Endothelial cell of umbilical vein (primary cell): Measurements from ENCODE around the gene SP140L. TPM values are rescaled to one million over a fixed set of nuclear protein-coding genes. Genes with fewer than 3 reads are reported as not detected.

ENCODE experiments used
- BruUV-seq: library from RNA; stranded (reverse); fragments of 400-500 nt; replicated peaks from 2 replicates; lab custom pipeline; 2021; lab: Mats Ljungman, UMichigan
- CTCF ChIA-PET: fragments of 300-600, 350-600 bp; sonication (Branson Sonifier 250); formaldehyde crosslinking; loops from one replicate; lab custom pipeline; 2021; ENCODE audit warnings: antibody characterized with exemption, inconsistent platforms; lab: Charles Lee
- POLR2A ChIA-PET: fragments of 300-600, 350-600 bp; sonication (Branson Sonifier 250); formaldehyde crosslinking; loops from one replicate; lab custom pipeline; 2021; ENCODE audit warnings: antibody characterized with exemption, inconsistent platforms; lab: Charles Lee
- DNase-seq: peaks from one replicate; pipeline ENCODE4 v3.0.0-alpha.2; 2011; ENCODE audit warnings: low read depth, low spot score
- FAIRE-seq: peaks from 2 replicates; lab custom pipeline; 2011; peaks lifted over from hg19 to GRCh38; lab: Jason Lieb, UNC
- H2AFZ ChIP-seq: 2 replicates; pipeline ENCODE4 v1.6.0; 2012; ENCODE audit warnings: low read depth, low read length, control low read depth, inconsistent platforms
- H3K27ac ChIP-seq: 2 replicates; pipeline ENCODE4 v1.5.1; 2011; ENCODE audit warnings: low read depth, mild to moderate bottlenecking, control low read depth, low read length, moderate library complexity; ENCODE audit not compliant: insufficient read depth
- H3K27me3 ChIP-seq, 2 experiments: 2 replicates each; pipeline versions ENCODE4 v1.6.0 to v1.6.1; 2011; ENCODE audit warnings: low read length in 2 of 2, mixed read lengths in 1 of 2; ENCODE audit not compliant: control insufficient read depth in 2 of 2, insufficient read depth in 2 of 2
- H3K36me3 ChIP-seq, 2 experiments: 2 replicates in 1 of 2; 3 replicates in 1 of 2; pipeline ENCODE4 v1.5.1; 2011; ENCODE audit warnings: low read length in 2 of 2, mild to moderate bottlenecking in 1 of 2, moderate library complexity in 1 of 2; ENCODE audit not compliant: control insufficient read depth in 2 of 2, insufficient read depth in 2 of 2; ENCODE audit errors: extremely low read depth in 1 of 2
- H3K4me1 ChIP-seq: 3 replicates; pipeline ENCODE4 v1.5.1; 2011; ENCODE audit warnings: mild to moderate bottlenecking, low read length; ENCODE audit not compliant: control insufficient read depth, insufficient read depth; ENCODE audit errors: extremely low read depth
- H3K4me2 ChIP-seq: 2 replicates; pipeline ENCODE4 v1.6.1; 2011; ENCODE audit warnings: low read length, control low read depth, mixed read lengths; ENCODE audit not compliant: insufficient read depth
- H3K4me3 ChIP-seq, 3 experiments: fragments of 200-600 bp in 1 of 3; sonication (generic), shearing (Covaris generic) in 1 of 3; replicated peaks in 1 of 3; 2 replicates each; pipeline ENCODE4 v1.5.1; 2011 to 2016; ENCODE audit warnings: control low read depth in 3 of 3, low read length in 3 of 3, mild to moderate bottlenecking in 2 of 3, inconsistent platforms in 1 of 3, low read depth in 1 of 3, moderate library complexity in 1 of 3; ENCODE audit not compliant: insufficient read depth in 1 of 3
- H3K79me2 ChIP-seq: 2 replicates; pipeline ENCODE4 v1.6.0; 2012; ENCODE audit warnings: low read length, inconsistent platforms; ENCODE audit not compliant: control insufficient read depth, insufficient read depth
- H3K9ac ChIP-seq: replicated peaks from 2 replicates; pipeline ENCODE3; 2011; ENCODE audit warnings: low read length, control low read depth; ENCODE audit not compliant: insufficient read depth; ENCODE audit errors: extremely low read depth
- H3K9me1 ChIP-seq: replicated peaks from 3 replicates; pipeline ENCODE4 v1.6.0; 2011; ENCODE audit warnings: mild to moderate bottlenecking, low read length; ENCODE audit not compliant: control insufficient read depth, insufficient read depth; ENCODE audit errors: extremely low read depth
- H3K9me3 ChIP-seq: replicated peaks from 2 replicates; pipeline ENCODE4 v1.5.1; 2012; ENCODE audit warnings: low read length, inconsistent platforms; ENCODE audit not compliant: control insufficient read depth, insufficient read depth
- H4K20me1 ChIP-seq: replicated peaks from 2 replicates; pipeline ENCODE3; 2011; ENCODE audit warnings: mild to moderate bottlenecking, low read length; ENCODE audit not compliant: control insufficient read depth, insufficient read depth; ENCODE audit errors: extremely low read depth
- CTCF ChIP-seq, 2 donors: IDR thresholded peaks; 1 replicate in 1 of 2; 2 replicates in 1 of 2; pipeline ENCODE4 v1.5.1; 2011; ENCODE audit warnings: low read length in 2 of 2, mild to moderate bottlenecking in 2 of 2, moderate library complexity in 2 of 2, control low read depth in 1 of 2, inconsistent platforms in 1 of 2, low read depth in 1 of 2; ENCODE audit not compliant: insufficient read depth in 1 of 2; ENCODE audit errors: extremely low read depth in 1 of 2
- EZH2 ChIP-seq: IDR thresholded peaks from 2 replicates; pipeline ENCODE4 v1.6.1; 2012; ENCODE audit warnings: borderline replicate concordance, low read depth, mild to moderate bottlenecking, moderate library complexity, low read length, inconsistent platforms; ENCODE audit not compliant: severe bottlenecking
- GATA2 ChIP-seq: IDR thresholded peaks from 2 replicates; pipeline ENCODE4 v1.7.0; 2011; ENCODE audit warnings: low read depth, mild to moderate bottlenecking, moderate library complexity, mixed read lengths, low read length; ENCODE audit not compliant: insufficient read length, insufficient read depth
- dilution Hi-C: fragments of 300-500 bp; cut with MboI; formaldehyde crosslinking; loops from one replicate; pipeline ENCODE4 v1.15.0; 2019; ENCODE audit warnings: low sequenced_read_pairs; ENCODE audit not compliant: extremely low pct_ligation_motif_present
- intact Hi-C: fragments of 100-400 bp; cut with micrococcal nuclease; formaldehyde crosslinking; loops from one replicate; pipeline ENCODE4 v1.10.0; 2022
- polyA plus RNA-seq, 4 experiments: library from polyadenylated mRNA; depleted of rRNA in 3 of 4; stranded (reverse) in 3 of 4; unstranded in 1 of 4; fragments of >200 nt; gene quantifications; 2 replicates each; pipeline versions ENCODE4 v1.2.1 to v1.2.3, GENCODE V29; 2011 to 2012; ENCODE audit warnings: missing spikeins in 1 of 4
- total RNA-seq: library from RNA; stranded (reverse); gene quantifications from 2 replicates; pipeline ENCODE4 v1.2.3, GENCODE V29; 2021

Gene SP140L
- total and polyA plus RNA-seq, 2 donors (not counting 3 experiments of a cell fraction or from before 2014, with no cell fraction given) = 16.0 to 27.3 TPM

DNA sequence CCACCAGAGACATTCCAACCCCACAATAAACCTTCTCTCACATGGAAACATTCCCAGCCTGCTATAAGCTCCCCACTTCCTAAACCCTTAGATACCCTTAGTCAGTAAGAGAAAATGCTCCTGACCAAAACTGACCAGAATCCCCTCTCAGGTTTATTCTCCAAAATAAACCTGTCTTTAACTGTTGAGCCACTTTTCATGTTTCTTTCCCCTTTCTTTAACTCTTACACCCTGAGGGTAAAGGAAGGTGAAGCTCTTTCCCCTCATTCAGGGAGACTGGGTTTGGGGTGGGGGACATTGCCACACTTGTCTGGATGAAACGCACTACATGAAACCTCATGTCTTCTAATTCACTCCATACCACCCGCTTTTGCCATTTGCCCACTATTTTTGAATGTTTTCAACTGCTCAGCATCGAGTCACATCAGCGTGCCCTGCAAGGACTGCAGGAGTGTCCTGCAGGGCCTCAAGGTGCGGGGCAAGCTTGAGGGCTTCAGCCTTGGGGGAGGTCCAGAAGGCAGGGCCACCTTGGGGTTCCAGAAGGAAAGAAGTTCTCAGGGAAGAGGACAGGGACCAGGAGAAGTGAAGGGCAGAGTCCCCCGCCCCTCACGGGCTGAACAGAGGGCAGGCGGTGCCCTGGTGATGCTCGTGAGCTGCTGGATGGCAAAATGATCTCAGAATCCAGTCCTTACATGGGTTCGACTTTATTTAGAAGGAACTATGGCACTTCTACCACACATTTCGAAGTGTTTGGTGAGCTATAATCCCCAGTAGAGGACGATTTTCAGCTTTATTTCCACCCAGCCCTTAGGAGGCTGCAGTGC, 4.2 kb upstream of the SP140L start:
- ChIA-PET POLR2A (no interaction called here), CTCF (no interaction called here)
- Histone ChIP-seq H3K4me1 (peaks cover 12% of the 10 kb centered on the region), H3K27ac (no peak overlapping the region), H3K27me3 (no peaks in the 10 kb centered on the region), H3K36me3 (no peaks in the 10 kb centered on the region), H3K4me2 (no peak overlapping the region), H3K9ac (no peak overlapping the region), H3K9me1 (no peaks in the 10 kb centered on the region), H3K4me3 (no peak overlapping the region), H3K79me2 (peaks cover 2% of the 10 kb centered on the region), H4K20me1 (no peaks in the 10 kb centered on the region), H2AFZ (no peak overlapping the region), H3K9me3 (no peaks in the 10 kb centered on the region)
- no TSS peak for BruUV-seq
- FAIRE-seq (no peak), DNase-seq (no peak)
- dilution Hi-C loops = no loop called here
- intact Hi-C loops = no loop called here
- TF ChIP-seq GATA2 (no peak), CTCF (IDR thresholded peaks at IDR 0.05; ENCODE audit: extremely low read depth in 1 of 2, insufficient read depth in 1 of 2, low read depth in 1 of 2, low read length in 2 of 2) (peak in 1 of 2 donors; percentile 16)

GRCh38 chr2:230323385-230324106, 3.4 kb upstream of the SP140L start:
- H3K27ac ChIP-seq = no peak overlapping the region
- H3K27me3 ChIP-seq = no peaks in the 10 kb centered on the region
- no peaks in the 10 kb centered on the region for H3K9me1 ChIP-seq
- dilution Hi-C loops = no loop called here
- CTCF ChIA-PET = no interaction called here
- no peak overlapping the region for H3K9ac ChIP-seq
- POLR2A ChIA-PET = no interaction called here
- no peak for FAIRE-seq
- no peaks in the 10 kb centered on the region for H3K36me3 ChIP-seq
- H3K79me2 ChIP-seq = peaks cover 5% of the 10 kb centered on the region
- H3K4me3 ChIP-seq = no peak overlapping the region
- H2AFZ ChIP-seq = no peak overlapping the region
- H4K20me1 ChIP-seq = no peaks in the 10 kb centered on the region
- H3K9me3 ChIP-seq = no peaks in the 10 kb centered on the region
- H3K4me2 ChIP-seq = no peak overlapping the region
- peaks cover 17% of the 10 kb centered on the region for H3K4me1 ChIP-seq
- BruUV-seq = no TSS peak
- intact Hi-C loops = no loop called here
- TF ChIP-seq EZH2 (no peak), CTCF (IDR thresholded peaks at IDR 0.05; ENCODE audit: extremely low read depth in 1 of 2, insufficient read depth in 1 of 2, low read depth in 1 of 2, low read length in 2 of 2) (peak in 1 of 2 donors; percentile 21)
- no peak for DNase-seq
